ENCODE measurements around the gene C13orf42.
"Not testable (repeated sequence)": the region's sequence is repeated elsewhere in the genome, so short reads cannot be mapped to it uniquely, and the experiment has no call there.

The C13orf42 gene

GRCh38 chr13:51122868-51123566, 11.9 kb upstream of the C13orf42 start:
- in situ Hi-C loops (cut with MboI; ENCODE audit: low sequenced_read_pairs), result loop anchor here (10.0 kb wide), 1 partner anchor 162 kb away; no protein-coding TSS in a partner anchor

- in situ Hi-C loops (cut with MboI; ENCODE audit: low sequenced_read_pairs), result loop anchor here (10.0 kb wide), 1 partner anchor 164 kb away; no protein-coding TSS in a partner anchor
Observed at GRCh38 chr13:51120873-51121272, 9.8 kb upstream of the C13orf42 start.

- in situ Hi-C loops (cut with MboI; ENCODE audit: low sequenced_read_pairs), result no loop called here
Observed at GRCh38 chr13:51118809-51119431, 7.8 kb upstream of the C13orf42 start.

GRCh38 chr13:51113969-51114368, 2.9 kb upstream of the C13orf42 start:
- in situ Hi-C loops (cut with MboI; ENCODE audit: low sequenced_read_pairs), result no loop called here

- in situ Hi-C loops (cut with MboI; ENCODE audit: low sequenced_read_pairs), result no loop called here
Observed at GRCh38 chr13:51113186-51113881, 2.3 kb upstream of the C13orf42 start.

GRCh38 chr13:51112771-51113170, 1.7 kb upstream of the C13orf42 start:
- in situ Hi-C loops (cut with MboI; ENCODE audit: low sequenced_read_pairs), result no loop called here

- in situ Hi-C loops (cut with MboI; ENCODE audit: low sequenced_read_pairs), result no loop called here
Observed at GRCh38 chr13:51111997-51112396, 923 bp upstream of the C13orf42 start.

GRCh38 chr13:51107996-51108395, 3.1 kb downstream of the C13orf42 start:
- in situ Hi-C loops (cut with MboI; ENCODE audit: low sequenced_read_pairs), result no loop called here

GRCh38 chr13:51105046-51105445, 6.0 kb downstream of the C13orf42 start:
- in situ Hi-C loops (cut with MboI; ENCODE audit: low sequenced_read_pairs), result no loop called here

- in situ Hi-C loops (cut with MboI; ENCODE audit: low sequenced_read_pairs), result no loop called here
Observed at GRCh38 chr13:51101636-51102235, 9.3 kb downstream of the C13orf42 start.

- in situ Hi-C loops (cut with MboI; ENCODE audit: low sequenced_read_pairs), result no loop called here
Observed at GRCh38 chr13:51097353-51098043, 13.6 kb downstream of the C13orf42 start.

- in situ Hi-C loops (cut with MboI; ENCODE audit: low sequenced_read_pairs), result no loop called here
Observed at GRCh38 chr13:51096131-51096530, 14.9 kb downstream of the C13orf42 start.

GRCh38 chr13:51093574-51093973, 17.5 kb downstream of the C13orf42 start:
- in situ Hi-C loops (cut with MboI; ENCODE audit: low sequenced_read_pairs), result no loop called here

- in situ Hi-C loops (cut with MboI; ENCODE audit: low sequenced_read_pairs), result no loop called here
Observed at GRCh38 chr13:51091839-51092238, 19.2 kb downstream of the C13orf42 start.

GRCh38 chr13:51083706-51084105, 27.4 kb downstream of the C13orf42 start:
- in situ Hi-C loops (cut with MboI; ENCODE audit: low sequenced_read_pairs), result no loop called here

GRCh38 chr13:51080478-51081065, 30.5 kb downstream of the C13orf42 start:
- in situ Hi-C loops (cut with MboI; ENCODE audit: low sequenced_read_pairs), result not testable (repeated sequence)

- in situ Hi-C loops (cut with MboI; ENCODE audit: low sequenced_read_pairs), result loop anchor here (25.0 kb wide), 2 partner anchors 1084 to 1409 kb away; partner anchors contain the start of gene TRIM13
Observed at GRCh38 chr13:51071493-51071892, 39.6 kb downstream of the C13orf42 start.

- in situ Hi-C loops (cut with MboI; ENCODE audit: low sequenced_read_pairs), result loop anchor here (25.0 kb wide), 2 partner anchors 1083 to 1408 kb away; partner anchors contain the start of gene TRIM13
Observed at GRCh38 chr13:51070005-51070649, 40.9 kb downstream of the C13orf42 start.

GRCh38 chr13:51068501-51068900, 42.6 kb downstream of the C13orf42 start:
- in situ Hi-C loops (cut with MboI; ENCODE audit: low sequenced_read_pairs), result loop anchor here (25.0 kb wide), 2 partner anchors 1081 to 1406 kb away; partner anchors contain the start of gene TRIM13

GRCh38 chr13:51067706-51068105, 43.4 kb downstream of the C13orf42 start:
- in situ Hi-C loops (cut with MboI; ENCODE audit: low sequenced_read_pairs), result loop anchor here (25.0 kb wide), 2 partner anchors 1080 to 1405 kb away; partner anchors contain the start of gene TRIM13
